Measurements from ENCODE around the gene USB1. TPM values are rescaled to one million over a fixed set of nuclear protein-coding genes. Genes with fewer than 3 reads are reported as not detected.
A peak's percentile ranks its signal among the peaks of the same experiment; 100 is the strongest.

The USB1 gene
- total RNA-seq, 4 donors from 2014 or later: 18.2 to 87.1 (median 27.6) TPM

- Histone ChIP-seq H3K4me3 (no peak overlapping the region), H3K4me1 (peaks cover 0 to 39% (median 18%) of the 10 kb centered on the region in 3 donors), H3K9me3 (no peaks in the 10 kb centered on the region), H3K27ac (no peak overlapping the region), H3K27me3 (no peaks in the 10 kb centered on the region), H3K36me3 (peaks cover 0 to 59% of the 10 kb centered on the region in 2 donors)
- ATAC-seq: no peak
- no peak for TF ChIP-seq EP300 (IDR thresholded peaks at IDR 0.05)
- no peak for TF ChIP-seq POLR2A (IDR thresholded peaks at IDR 0.05)
- TF ChIP-seq POLR2AphosphoS5 (IDR thresholded peaks at IDR 0.05): no peak
- TF ChIP-seq, protein P1, sequence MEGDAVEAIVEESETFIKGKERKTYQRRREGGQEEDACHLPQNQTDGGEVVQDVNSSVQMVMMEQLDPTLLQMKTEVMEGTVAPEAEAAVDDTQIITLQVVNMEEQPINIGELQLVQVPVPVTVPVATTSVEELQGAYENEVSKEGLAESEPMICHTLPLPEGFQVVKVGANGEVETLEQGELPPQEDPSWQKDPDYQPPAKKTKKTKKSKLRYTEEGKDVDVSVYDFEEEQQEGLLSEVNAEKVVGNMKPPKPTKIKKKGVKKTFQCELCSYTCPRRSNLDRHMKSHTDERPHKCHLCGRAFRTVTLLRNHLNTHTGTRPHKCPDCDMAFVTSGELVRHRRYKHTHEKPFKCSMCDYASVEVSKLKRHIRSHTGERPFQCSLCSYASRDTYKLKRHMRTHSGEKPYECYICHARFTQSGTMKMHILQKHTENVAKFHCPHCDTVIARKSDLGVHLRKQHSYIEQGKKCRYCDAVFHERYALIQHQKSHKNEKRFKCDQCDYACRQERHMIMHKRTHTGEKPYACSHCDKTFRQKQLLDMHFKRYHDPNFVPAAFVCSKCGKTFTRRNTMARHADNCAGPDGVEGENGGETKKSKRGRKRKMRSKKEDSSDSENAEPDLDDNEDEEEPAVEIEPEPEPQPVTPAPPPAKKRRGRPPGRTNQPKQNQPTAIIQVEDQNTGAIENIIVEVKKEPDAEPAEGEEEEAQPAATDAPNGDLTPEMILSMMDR (IDR thresholded peaks at IDR 0.05): no peak
- no CpG with 5 or more reads among the region's 62 CpGs for WGBS, 2 donors (ENCODE audit: low coverage in 1 of 2)
Measured at GRCh38 chr16:57996406-57997175, 4.6 kb upstream of the USB1 start.

DNA sequence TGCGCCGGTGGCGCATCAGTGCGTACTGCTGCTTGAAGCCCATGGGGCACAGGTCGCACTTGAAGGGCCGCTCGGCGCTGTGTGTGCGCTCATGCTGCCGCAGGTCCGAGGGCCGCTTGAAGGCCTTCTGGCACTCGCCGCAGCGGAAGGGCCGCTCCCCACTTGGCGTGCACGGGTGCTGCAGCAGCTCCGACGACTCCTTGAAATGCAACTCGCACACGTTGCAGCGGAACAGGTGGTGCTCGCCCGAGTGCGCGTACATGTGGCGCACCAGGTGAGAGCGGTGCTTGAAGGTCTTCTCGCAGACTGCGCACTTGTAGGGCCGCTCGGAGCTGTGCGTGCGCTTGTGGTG, 4.1 kb upstream of the USB1 start:
- WGBS, 2 donors (ENCODE audit: low coverage in 1 of 2): 98% methylated on average over 11 of the region's 35 CpGs; no CpG with 5 or more reads in 1 of the 2 donors
- Histone ChIP-seq H3K9me3 (no peaks in the 10 kb centered on the region), H3K4me1 (peaks cover 0 to 44% (median 21%) of the 10 kb centered on the region in 3 donors), H3K4me3 (no peak overlapping the region), H3K27ac (no peak overlapping the region), H3K27me3 (no peaks in the 10 kb centered on the region), H3K36me3 (peaks cover 0 to 59% of the 10 kb centered on the region in 2 donors)
- TF ChIP-seq POLR2A (IDR thresholded peaks at IDR 0.05) (no peak), EP300 (IDR thresholded peaks at IDR 0.05) (no peak), POLR2AphosphoS5 (IDR thresholded peaks at IDR 0.05) (no peak)
- TF ChIP-seq, protein P1 (IDR thresholded peaks at IDR 0.05): no peak
- no peak for ATAC-seq

- peaks cover 0 to 62% of the 10 kb centered on the region in 2 donors for H3K36me3 ChIP-seq
- TF ChIP-seq EP300 (IDR thresholded peaks at IDR 0.05) (no peak), POLR2AphosphoS5 (IDR thresholded peaks at IDR 0.05) (no peak), POLR2A (IDR thresholded peaks at IDR 0.05) (no peak)
- TF ChIP-seq, protein P1 (IDR thresholded peaks at IDR 0.05): no peak
- no peaks in the 10 kb centered on the region for H3K27me3 ChIP-seq
- WGBS, 2 donors (ENCODE audit: low coverage in 1 of 2): 81 to 90% methylated on average over 2 to 3 of the region's 36 CpGs
- no peak for ATAC-seq
- H3K27ac ChIP-seq: no peak overlapping the region
- H3K4me1 ChIP-seq: peaks cover 0 to 49% (median 21%) of the 10 kb centered on the region in 3 donors
- H3K4me3 ChIP-seq: no peak overlapping the region
- no peaks in the 10 kb centered on the region for H3K9me3 ChIP-seq
Measured at GRCh38 chr16:57997528-57998265, 3.5 kb upstream of the USB1 start.

DNA sequence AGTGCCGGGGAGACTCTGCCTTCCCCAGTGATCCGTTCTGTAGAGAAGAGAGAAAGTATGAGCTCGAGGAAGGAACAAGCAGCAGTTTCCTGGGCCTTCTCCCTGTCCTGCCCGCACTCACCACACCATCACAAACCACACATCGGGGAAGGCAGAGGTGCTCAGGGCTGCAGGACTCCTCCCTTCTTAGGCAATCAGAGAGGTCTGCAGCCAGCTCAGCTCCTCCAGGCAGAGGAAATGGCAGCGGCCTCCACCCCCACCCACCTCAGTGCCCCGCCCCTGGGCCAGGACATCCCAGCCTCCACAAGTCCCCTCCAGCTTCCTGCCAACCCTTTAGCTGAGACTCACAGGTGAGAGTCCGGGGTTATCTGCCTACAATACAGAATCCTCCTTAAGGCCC, 2.7 kb upstream of the USB1 start:
- WGBS, 2 donors (ENCODE audit: low coverage in 1 of 2): 80% methylated on average over 1 of the region's 8 CpGs; no CpG with 5 or more reads in 1 of the 2 donors
- Histone ChIP-seq H3K36me3 (peaks cover 0 to 62% of the 10 kb centered on the region in 2 donors), H3K27me3 (no peaks in the 10 kb centered on the region), H3K9me3 (no peaks in the 10 kb centered on the region), H3K4me3 (no peak overlapping the region), H3K4me1 (peaks cover 0 to 49% (median 21%) of the 10 kb centered on the region in 3 donors), H3K27ac (peak overlapping the region in 3 of 4 donors; percentile 84 to 92 (median 91))
- TF ChIP-seq EP300 (IDR thresholded peaks at IDR 0.05): no peak
- no peak for ATAC-seq

DNA sequence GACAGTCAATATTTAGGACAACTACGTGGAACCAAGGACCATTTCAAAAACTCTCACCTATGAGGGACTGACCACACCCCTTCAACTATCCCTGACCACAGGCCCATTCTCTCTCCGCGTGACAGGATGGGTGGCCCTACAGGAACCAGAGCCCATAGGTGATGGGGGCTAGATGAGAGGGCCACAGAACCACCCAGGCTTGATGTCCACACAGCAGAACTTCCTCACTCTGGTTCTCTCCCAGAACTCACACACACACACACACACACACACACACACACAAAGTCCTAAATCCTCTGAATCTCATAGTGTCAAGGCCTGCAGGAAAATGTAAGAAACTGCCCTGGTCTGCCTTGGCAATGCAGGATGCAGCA, 2.2 kb upstream of the USB1 start:
- TF ChIP-seq POLR2AphosphoS5 (IDR thresholded peaks at IDR 0.05) (no peak), POLR2A (IDR thresholded peaks at IDR 0.05) (no peak)
- TF ChIP-seq, protein P1 (IDR thresholded peaks at IDR 0.05): no peak
- Histone ChIP-seq H3K27me3 (no peaks in the 10 kb centered on the region), H3K36me3 (peaks cover 0 to 59% of the 10 kb centered on the region in 2 donors), H3K9me3 (no peaks in the 10 kb centered on the region), H3K27ac (peak overlapping the region in 3 of 4 donors; percentile 84 to 92 (median 91)), H3K4me1 (peaks cover 0 to 49% (median 21%) of the 10 kb centered on the region in 3 donors), H3K4me3 (no peak overlapping the region)
- WGBS, 2 donors (ENCODE audit: low coverage in 1 of 2): 83% methylated on average over 1 of the region's 3 CpGs; no CpG with 5 or more reads in 1 of the 2 donors
- ATAC-seq: no peak

Measured in gastroesophageal sphincter (tissue), 4 donors.